Activated CD4-positive, CD25-positive, alpha-beta regulatory T cell treated with anti-CD3 and anti-CD28 coated beads, Interleukin-2, amount 50 U/mL, for 24 hours (primary cell): Measurements from ENCODE around the gene PTPRA.

Source experiments
- ATAC-seq, 2 donors: fragments of 150-1000 bp; cut with Tn5 transposase; one replicate each; pipeline ENCODE4 v1.10.0; 2021; ENCODE audit warnings: mild to moderate bottlenecking in 1 of 2, moderate library complexity in 1 of 2

The PTPRA gene

DNA sequence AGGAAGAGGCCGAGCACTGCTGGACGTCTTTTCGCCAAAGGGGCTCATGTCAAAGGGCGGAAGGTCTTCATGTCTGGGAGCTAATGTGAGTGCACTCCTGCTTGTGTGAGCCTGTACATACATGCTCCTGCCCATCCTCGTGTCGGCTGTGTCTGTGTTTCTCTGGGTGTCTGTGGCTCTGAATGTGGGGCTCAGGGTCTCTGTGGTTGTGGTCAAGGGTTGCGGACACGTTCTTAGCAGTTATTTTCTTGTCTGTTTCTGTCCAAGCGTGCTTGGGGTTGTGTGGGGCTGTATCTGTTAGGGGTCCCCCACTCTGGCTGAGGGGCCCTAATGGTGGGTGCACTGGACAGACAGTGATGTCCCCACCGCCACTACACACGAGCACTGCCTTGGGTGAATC is 208.4 kb downstream of the PTPRA start:
- ATAC-seq, result no peak

GRCh38 chr20:3082306-3082951 is 209.1 kb downstream of the PTPRA start:
- ATAC-seq, result peak; percentile 36 to 53

DNA sequence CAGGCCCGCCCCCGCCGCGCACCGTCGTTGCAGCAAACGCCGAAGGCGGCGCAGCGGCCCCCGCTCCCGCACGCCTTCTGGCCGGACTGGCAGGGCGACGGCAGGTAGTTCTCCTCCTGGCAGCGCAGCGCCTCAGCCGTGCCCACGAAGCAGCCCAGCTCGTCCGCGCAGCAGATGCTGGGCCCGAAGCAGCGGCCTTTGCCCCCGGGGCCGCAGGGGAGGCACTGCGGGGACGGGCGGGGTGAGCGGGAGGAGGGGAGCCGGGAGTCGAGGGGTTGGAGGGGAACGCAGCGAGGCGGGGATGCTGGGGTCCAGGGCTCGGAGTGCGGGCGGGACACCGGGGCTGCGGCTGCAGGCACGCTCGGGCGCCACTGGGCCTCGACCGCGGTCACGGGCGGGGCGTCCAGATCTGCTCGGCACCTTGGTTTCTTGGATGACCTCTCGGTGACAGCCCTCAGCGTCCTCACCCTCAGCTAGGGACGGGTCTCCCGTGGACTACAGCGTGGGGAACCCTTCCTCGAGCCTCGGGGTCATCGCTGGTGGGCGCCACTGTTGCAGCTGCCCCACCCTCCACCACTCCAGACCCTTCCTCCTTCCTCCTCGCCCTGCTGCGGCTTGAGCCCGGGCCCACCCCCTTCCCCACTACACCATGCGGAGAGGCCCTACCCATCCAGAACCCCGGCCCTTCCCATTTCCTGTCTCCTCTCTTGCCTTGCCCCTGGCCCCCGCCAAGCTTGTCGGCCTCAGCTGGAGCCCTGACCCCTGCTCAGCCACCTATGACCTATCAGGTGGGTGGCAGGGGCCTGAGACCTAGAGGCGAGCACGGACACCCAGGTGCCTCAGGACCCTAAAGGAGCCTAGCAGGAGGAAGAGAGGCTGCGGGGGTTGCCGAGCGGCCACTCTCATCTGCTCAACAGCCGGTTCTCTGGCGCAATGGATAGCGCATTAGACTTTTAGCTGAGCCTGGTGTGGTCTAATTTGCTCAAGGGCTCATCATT is 210.0 kb downstream of the PTPRA start:
- peak; percentile 18 to 42 for ATAC-seq

DNA sequence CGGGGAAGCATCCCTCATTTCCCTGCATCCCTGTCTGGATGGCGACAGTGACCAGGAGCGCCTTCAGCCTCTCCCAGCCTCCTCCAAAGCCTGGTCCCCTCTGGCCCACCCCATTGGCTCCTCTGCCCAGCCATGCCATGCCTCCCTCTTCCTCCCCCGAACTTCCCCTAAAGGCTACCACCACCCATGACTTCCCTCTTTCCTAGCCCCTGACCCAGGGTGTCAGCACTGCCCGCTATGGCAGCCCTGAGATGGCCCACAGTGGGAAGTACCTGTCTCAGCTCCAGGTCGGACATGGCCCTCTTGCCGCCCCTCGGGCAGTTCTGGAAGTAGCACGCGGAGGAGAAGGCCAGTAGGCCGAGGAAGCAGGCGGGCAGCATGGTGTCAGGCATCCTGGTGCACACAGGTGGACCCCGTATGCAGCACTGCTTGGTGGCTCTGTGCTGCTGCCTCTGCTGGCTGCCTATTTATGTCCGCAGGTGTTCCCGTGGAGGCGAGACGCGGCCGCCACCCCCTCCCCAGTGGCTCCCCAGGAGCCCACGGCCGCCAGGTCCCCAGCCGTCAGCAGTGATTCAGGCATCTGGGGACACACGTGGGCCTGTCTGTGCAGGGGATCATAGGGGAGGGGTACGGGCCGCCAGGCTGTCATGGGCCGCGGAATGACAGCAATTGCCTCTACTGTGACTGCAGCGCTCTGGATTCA is 211.2 kb downstream of the PTPRA start, which contains the start of gene AVP:
TSS of gene AVP (minus strand) at position 442 of the 703 bp plus-strand sequence. CDS start at position 392, 50 bp downstream.
- no peak for ATAC-seq

GRCh38 chr20:3084986-3085360 is 211.7 kb downstream of the PTPRA start:
- no peak for ATAC-seq

DNA sequence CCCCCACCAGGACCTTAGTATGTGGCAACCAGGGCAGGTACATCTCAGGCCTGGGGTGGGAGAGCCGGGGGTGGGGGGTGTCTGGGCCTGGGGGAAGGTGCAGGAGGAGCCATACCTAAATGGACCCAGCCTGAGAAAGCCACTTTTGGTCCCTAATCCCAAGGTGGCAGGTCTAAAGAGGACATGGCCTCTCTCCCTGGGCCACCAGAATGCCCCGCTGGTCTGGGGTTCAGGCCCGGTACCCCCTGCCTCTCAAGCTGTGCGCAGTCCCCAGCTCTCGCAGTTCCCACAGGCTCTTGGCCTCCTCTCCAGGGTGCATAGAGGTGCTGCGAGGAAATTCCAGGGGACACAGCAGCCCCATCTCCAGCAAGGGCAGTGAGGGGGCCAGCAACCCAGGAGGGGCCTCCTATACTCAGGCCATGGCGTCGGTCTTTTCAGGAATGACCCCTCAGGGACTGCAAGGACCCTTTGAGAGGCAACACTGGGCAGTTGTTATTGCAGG is 212.3 kb downstream of the PTPRA start:
- ATAC-seq, result no peak

- no peak for ATAC-seq
Observed at GRCh38 chr20:3088031-3088430, 214.8 kb downstream of the PTPRA start.
